ENCODE measurements around the gene CR2.
A peak's percentile ranks its signal among the peaks of the same experiment; 100 is the strongest.
"Not testable (repeated sequence)": the region's sequence is repeated elsewhere in the genome, so short reads cannot be mapped to it uniquely, and the experiment has no call there.

The CR2 gene

DNA sequence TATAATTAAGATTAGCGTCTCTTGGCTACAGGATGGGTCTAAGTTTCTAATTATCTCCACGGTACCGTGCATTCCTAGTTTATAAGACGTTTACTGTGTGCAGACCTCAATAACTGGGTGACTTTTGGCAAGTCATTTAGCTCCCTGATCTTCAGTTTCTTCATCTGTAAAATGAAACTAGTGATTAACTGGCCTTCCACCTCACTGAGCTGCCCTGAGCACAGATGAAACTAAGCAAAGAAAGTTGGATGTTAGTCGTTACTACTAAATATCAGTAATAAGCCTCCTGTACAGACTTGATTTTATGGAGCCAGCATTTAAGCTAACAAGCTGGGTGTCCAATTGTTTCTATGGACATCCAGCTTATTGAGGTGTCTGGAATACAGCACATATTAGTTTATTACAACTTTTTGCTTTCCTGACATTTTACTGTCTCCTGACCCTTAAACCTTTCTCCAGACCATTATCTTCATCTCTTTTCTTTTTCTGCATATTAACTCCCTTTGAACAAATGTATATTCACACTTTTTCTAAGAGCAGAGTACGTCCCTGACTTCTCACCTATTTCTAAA is 1.1 kb downstream of the CR2 start:
- no peak for DNase-seq

DNA sequence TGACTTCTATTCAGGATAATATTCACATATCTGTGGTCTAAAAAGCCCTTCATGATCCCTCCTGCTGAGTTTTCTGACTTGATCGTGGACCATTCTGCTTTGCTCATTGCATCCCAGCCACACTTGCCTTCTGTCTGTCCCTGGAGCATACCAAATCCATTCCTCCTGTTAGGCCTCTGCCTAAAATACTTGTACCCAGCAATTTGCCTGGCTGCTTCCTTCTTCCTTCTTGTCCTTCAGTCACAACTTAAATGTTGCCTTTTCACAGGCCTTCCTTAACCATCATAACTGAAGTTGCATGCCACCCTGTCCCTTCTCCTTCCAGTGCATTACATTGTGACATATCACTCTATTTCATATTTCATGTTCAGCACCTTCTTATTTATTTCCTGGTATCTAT is 4.3 kb downstream of the CR2 start:
- no peak for DNase-seq

DNA sequence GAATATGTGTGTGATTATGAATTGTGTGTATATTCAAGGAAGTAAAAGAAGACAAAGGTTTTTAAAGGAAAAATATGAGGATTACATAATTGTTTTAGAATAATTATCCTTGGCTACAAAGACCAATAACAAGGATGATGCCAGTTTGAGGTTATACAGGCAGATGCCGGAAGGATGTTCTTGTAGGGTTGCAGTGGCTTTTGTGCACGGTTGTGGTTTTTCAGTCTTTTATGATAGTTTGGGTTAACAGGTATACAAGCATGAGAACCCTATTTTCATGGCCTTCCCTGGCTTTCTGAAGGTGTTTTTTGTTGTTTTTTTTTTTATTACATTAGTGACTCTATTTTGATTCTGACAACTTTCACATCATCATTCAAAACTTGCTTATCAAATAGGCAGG is 4.9 kb downstream of the CR2 start:
- DNase-seq = peak; percentile 71

DNA sequence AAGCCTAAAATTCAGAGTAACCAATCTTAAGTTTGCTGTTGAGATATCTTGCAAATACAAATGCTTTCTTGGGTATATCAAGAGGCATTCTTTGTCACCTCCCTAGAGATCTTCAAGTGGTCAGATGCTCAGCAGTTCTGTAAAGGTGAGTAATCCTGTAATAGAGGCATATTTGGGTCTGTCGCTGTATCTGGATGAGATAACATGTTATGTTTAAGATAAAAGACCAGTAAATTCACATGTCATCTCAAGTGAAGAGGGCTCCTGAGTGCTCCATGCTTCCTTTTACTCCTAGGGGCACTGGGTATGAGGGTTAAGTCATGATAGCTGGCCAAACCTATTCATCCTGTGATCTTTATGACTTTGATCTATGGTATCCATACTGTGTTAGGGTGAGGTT is 7.5 kb downstream of the CR2 start:
- DNase-seq = no peak

DNA sequence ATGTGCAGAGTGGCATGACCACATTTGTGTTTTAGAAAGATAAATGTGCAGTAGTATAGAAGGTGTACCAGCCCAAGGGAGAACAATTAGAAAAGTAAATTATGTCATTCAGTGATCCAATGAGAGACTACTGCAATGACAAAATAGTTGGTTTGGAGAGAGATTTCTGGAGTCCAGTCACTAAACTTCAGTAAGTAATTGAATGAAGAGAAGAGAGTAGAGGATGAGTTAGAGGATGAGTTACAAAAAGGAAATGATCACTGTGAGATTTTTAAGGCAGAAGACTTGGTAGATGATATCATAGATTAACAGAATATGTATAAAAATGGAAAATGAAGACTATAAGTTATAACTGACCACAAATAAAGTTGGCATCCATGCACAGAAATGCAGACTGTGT is 8.4 kb downstream of the CR2 start:
- no peak for DNase-seq

DNA sequence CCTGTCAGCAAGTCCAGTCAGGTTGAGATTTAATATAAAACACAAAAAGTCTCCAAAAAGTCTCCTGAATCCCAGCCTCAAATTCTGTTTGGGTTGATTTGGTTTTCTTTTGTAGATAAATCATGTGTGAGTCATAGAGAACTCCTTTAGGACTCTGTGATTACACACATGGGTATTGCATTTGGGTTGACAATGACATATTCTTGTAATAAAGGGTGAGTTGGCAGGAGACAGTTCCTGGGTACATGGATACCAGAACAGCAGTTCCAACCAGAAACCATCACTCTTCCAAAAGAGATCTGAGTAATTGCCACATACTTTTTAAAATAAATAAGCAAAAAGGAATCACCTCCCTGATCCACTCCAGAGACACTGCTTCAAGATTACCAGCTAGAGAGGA is 8.9 kb downstream of the CR2 start:
- DNase-seq = no peak

DNA sequence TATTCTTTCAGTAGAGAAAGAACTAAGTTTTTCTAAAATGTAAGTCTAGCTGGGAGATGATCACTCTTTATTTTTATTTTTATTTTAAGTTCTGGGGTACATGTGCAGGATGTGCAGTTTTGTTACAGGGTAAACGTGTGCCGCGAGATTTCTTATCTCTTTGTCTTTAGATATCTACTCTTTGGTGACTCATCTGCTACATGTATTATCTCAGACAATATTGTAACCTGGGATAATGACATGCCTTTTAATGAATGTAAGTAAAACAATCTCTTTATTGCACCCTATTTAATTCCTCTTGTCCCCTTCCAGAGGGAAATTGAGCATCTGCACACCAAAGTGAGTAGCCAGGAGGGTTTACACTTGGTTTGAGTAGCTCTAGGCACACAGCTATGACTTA is 9.4 kb downstream of the CR2 start:
- no peak for DNase-seq

DNA sequence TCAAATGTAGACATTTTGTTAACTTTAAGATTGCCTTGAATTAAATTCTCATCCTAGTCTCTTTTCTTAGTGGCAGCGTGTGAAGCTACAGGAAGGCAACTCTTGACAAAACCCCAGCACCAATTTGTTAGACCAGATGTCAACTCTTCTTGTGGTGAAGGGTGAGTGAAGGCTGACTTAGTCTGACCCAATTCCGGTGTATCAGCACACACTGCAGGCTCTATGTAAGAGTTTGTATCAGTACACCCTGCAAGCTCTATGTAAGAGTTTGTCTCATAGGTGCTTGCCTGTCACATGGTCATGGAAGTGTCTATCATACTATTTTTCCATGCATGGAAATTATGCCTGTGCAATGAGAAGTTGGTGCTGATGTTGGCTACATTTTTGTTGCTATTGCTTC is 16.8 kb downstream of the CR2 start:
- DNase-seq = peak; percentile 32

DNA sequence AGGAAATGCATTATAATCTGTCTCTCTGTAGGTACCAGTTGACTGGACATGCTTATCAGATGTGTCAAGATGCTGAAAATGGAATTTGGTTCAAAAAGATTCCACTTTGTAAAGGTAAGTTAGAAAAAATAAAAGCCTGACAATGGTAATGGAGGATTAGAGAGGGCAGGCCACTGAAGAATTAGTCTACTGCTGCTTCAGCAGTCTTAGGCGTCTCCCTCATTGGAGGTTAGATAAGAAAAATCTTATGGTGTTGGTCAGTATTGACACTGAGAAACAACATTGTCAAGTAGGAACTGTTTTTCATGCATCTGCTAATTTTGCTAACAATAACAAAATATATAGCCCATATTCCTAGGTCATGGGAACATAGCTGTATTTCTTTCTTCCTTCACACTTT is 20.1 kb downstream of the CR2 start:
- no peak for DNase-seq

DNA sequence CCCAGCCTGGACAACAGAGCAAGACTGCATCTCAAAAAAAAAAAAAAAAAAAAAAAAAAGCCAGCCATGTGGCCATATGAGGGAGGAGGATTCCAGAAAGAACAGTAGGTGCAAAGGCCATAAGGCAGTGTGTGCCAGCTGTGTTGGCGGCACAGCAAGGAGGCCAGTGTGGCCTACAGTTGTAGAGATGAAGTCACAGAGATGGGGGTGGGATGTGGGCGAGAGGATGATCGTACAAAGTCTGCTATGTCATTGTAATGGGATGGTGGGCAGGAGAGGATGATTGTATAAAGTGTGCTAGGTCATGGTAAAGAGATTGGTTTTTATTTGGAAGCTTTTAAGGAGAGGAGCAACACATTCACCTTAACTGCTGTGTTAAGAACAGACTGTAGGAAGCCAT is 32.1 kb downstream of the CR2 start:
- no peak for DNase-seq

DNA sequence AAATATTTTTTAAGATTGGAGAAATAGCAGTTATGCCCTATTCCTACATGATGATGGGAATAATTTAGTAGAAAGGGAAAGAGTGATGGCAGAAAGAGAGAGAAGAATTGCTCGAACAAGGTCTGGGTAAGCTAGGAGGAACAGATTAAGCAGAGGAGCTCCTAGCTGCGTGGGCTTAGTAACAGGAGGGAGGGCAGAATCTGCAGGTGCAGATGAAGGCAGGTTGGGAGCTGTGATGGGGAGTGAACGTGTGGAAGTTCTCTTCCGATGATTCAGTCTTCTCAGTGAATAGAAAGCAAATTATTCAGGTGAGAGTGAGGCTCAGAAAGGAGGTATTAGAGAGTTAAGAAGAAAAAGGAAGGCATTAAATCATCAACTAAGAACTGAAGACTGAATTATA is 33.5 kb downstream of the CR2 start:
- DNase-seq = no peak

DNA sequence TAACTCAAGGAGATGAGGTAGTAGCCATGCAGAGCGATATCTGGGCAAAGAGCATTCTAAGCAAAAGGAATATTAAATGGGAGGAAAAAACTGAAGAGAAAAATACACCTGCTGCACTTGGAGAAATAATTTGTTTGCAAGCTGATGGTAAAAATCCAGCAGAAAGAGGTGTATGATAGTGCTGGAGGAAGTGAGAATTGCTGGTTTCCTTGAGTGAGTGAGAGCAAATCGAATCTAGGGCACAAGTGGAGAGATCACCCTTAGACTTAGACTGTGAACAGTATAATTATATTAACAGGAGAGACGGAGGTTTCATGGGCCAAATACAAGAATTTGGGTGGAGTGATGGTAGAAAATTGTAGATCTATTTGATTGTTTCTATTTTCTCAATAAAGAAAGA is 39.1 kb downstream of the CR2 start:
- no peak for DNase-seq

DNA sequence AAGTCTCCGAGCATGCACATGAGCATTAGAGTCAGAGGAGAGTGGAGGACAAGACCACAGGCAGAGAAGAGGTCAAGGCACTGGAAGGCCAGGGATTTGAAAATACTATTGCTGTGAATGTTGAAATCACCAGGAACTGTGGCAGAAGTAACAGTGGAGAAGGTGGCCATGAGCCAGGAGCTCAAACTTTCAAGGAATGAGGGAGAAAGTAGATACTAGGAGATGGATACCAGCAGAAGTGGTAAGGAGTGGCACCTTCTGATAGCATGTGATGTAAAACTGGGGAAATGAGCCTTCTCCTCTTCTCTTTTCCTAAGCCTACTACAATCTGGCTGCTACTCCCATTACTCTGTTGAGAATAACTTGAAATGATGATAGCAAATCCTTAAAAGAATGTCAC is 40.0 kb downstream of the CR2 start:
- no peak for DNase-seq

DNA sequence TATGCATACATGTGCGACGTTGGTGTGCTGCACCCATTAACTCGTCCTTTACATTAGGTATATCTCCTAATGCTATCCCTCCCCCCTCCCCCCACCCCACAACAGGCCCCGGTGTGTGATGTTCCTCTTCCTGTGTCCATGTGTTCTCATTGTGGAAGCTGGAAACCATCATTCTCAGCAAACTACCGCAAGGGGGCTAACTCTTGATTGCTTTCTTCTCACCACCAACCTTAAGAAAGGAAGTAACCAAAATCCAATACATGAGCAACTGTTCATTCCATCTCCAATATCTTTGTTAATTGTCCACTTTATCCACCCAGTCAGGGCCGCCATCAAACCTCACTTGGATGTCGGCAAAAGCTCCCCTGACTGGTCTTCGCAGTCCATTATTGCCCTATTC is 41.2 kb downstream of the CR2 start:
- not testable (repeated sequence) for DNase-seq

DNA sequence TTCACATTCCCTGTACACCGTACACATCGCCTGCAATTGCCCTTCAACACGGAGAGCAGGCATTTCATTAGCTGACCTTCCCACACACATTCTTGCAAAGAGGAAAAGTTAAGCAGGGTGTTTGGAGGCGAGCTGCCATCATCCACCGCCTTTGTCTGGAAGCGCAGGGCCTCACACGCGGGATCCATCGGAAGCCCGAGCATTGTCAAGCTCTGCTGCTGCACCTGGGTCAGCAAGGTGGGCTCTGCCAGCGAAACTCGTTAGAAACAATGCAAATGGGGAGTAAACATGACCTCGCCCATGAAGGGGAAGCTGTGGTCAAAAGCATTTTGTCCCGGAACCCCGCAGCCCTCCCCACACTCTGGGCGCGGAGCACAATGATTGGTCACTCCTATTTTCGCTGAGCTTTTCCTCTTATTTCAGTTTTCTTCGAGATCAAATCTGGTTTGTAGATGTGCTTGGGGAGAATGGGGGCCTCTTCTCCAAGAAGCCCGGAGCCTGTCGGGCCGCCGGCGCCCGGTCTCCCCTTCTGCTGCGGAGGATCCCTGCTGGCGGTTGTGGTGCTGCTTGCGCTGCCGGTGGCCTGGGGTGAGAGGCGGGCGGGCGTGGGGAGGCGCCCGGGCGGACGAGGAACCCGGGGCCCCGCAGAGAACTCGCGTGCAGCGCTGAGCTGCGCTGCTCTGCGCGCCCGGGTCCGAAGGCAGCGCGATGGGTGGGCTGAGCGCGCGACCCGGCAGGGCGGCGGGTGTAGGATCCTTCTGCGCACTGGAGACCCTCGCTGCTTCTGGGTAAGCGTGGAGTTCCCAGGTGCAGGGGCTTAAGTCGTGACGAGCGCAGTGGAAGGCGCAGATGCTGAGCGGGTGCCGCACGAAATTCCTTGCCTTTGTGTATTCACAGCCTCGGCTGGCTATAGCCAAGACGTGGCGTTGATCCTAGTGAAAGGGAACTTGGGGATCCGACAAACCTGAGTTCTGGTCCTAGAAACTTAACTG is 42.0 kb downstream of the CR2 start, which contains the start of gene CR1:
Gene CR1, plus strand, starts transcription at position 357 of the 992 bp plus-strand sequence. Its CDS starts 111 bp downstream, at position 468.
- DNase-seq = peak; percentile 24

DNA sequence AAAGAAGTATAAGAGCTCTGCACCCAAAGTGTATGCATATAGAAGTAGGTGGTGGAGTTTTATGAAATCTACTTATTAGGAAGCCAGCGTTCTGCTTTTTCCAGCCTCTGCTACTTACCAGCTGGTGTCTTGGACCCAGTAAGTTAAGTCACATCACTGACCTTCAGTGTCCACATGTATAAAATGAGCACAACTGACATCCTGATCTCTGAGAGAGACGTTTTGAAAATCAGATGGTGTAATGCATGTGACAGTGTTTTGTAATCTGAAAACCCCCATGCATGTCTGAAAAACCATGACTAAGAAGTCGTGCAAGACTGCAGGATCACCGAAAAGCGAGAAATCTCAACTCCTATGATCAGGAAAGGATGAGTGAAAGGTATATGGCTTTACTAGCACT is 43.8 kb downstream of the CR2 start:
- no peak for DNase-seq

DNA sequence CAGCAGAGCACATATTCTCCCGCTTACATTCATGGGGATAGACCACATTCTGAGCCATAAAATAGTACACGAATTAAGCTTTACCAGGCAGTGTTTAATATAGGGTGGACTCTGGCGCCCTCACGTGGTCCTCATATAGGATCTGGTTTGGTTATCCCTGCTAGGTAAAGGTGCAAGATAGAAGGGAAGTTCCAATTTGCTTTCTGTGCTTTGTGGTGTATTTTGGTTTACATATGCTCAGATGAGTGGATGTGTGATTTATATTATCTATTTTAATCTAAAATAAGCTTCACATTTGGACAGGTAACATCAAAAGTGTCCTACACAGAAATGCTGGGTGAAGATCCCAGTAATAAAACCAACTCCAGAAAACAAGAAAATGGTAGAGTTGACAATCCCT is 45.4 kb downstream of the CR2 start:
- peak; percentile 72 for DNase-seq

DNA sequence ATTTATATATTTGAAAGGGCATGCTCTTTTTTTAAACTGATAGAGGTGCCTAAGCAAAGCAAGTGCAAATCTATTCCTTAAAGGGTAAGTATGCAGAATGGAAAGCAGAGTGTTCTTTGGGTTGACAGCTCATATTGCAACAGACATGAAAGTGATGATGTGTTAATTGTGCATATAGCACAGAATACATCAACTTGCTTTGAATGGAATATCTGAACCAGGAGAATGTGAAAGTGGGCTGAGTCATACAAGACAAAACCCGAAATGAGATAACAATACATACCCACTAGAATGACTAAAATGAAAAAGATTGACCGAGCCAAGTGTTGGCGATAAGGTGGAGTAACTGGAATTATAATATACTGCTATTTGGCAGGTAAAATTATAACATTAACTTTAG is 46.2 kb downstream of the CR2 start:
- DNase-seq = no peak

DNA sequence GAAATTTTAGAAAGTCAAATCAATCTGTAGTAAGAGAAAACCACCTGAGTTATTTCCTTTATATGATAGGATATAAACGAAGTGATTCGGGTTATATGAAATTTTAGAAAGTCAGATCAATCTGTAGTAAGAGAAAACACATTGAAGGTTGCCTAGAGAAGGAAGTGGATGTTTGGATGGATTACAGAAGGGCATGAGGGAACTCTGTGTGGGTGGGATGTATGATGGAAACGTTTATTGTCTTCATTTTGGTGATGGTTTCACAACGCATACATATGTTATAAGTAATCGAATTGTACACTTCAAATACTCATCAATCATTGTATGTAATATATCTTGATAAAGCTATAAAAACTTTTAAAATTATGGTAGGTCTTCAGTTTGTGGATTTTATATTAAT is 46.9 kb downstream of the CR2 start:
- no peak for DNase-seq

DNA sequence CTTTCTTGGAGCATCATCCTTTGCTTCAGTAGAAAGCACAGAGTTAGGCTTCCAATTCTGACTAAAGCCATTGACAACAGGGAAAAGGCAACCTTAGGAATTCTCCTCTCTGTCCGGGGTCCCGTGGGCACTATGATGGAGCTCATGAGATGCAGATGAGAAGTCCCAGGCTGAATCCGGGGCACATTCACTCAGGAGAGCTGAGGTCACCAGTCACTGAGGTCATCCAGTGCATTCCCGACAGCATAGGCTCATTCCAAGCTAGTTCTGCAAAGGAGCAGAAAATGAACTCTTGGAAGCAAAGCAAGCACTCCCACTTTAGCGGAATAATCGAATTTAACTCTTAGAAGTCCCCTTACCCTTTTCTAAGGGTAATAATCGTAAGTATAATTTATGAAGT is 48.6 kb downstream of the CR2 start:
- no peak for DNase-seq

DNA sequence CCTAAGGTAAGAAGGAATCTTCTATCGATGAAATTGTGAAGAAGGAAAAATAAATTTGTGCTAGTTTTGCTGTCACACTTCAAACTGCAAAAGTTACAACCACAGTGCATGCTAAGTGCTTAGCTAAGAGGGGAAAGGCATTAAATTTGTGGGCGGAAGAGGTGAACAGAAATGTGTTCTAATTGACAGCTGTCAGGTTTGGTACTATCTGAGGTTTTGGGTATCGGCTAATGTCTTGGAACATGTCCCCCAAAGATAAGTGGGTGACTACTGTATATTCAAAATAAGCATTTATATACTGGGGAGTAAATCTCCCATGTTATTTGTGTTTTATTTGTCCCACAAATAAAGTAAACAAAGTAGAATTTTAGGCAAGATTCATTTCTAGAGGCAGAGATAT is 49.8 kb downstream of the CR2 start:
- DNase-seq = no peak

DNA sequence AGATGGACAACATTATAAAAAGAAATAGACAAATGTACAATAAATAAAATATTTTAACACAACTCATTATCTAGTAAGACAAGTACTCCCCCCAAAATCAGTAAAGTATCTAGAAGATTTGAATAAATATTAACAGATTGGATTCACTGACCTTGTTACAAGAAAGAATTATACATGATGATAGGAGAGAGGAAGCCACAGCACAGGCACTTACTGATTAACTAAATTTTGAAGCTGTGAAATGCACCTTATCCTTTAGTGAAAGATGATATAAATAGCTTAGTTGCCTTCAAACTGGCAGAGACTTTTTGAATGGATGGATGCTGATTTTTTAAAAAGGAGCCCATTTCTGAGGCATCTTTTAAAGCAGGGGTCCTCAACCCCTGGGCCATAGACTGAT is 50.3 kb downstream of the CR2 start:
- no peak for DNase-seq

DNA sequence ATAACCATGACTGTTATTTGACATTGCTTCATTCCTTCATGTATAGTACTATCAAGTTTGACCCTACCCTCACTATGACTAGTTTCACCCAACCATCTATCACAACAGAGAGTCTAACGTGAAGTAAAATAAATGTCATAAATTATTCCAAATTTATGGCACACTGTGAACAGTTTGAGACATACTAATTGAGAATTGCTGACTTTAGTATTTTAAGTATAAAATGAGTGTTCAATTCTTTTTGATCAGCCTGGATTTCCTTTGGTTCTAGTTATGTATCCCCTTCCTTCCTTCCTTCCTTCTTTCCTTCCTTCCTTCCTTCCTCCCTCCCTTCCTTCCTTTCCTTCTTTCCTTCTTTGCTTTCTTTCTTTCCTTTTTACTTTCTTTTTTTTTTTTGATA is 56.3 kb downstream of the CR2 start:
- no peak for DNase-seq

DNA sequence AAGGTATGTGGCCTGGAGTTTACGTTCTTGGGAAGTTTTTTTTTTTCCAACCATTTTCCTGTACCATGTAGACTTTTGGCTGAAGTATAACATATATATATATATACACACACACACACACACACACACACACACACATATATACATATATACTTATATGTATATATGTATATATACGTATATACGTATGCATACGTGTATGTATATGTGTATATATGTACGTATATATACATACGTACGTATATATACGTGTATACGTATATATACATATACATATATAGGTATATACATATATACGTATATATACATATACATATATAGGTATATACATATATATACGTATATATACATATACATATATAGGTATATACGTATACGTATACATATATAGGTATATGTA is 60.8 kb downstream of the CR2 start:
- no peak for DNase-seq

DNA sequence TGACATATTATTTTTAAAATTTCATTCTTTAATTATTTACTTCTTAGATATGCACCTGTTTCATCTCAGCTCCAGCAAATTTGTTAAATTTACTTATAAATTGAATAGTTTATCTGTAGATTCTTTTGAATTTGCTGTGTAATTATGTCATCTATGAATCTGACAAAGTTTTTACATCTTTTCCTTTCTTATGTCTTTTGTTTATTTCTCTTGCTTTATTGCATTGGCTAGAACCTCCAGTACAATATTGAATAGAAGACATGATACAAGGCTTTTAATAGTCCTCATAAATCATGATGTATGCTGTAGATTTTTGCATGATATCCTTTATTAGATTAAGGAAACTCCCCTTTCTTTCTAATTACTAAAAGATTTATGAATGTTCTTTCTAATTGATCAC is 62.6 kb downstream of the CR2 start:
- DNase-seq = no peak
